ENCODE results near the gene DIAPH1.

DIAPH1 gene

GRCh38 chr5:141618804-141619554 lies at the start of gene DIAPH1:
Gene DIAPH1 (minus strand): TSS chr5:141619000. CDS start chr5:141618914, 86 bp downstream.
- DNase-seq (ENCODE audit: low spot score) = peak; percentile 97

GRCh38 chr5:141665995-141666940 lies 47.5 kb upstream of the DIAPH1 start:
- DNase-seq (ENCODE audit: low spot score) = no peak

GRCh38 chr5:141664733-141665461 lies 46.1 kb upstream of the DIAPH1 start:
- DNase-seq (ENCODE audit: low spot score) = peak; percentile 82

- DNase-seq (ENCODE audit: low spot score) = no peak
Observed at GRCh38 chr5:141663506-141663905, 44.7 kb upstream of the DIAPH1 start.

- no peak for DNase-seq (ENCODE audit: low spot score)
Observed at GRCh38 chr5:141662028-141662427, 43.2 kb upstream of the DIAPH1 start.

- DNase-seq (ENCODE audit: low spot score) = no peak
Observed at GRCh38 chr5:141657937-141658545, 39.2 kb upstream of the DIAPH1 start.

GRCh38 chr5:141657404-141657803 lies 38.6 kb upstream of the DIAPH1 start:
- DNase-seq (ENCODE audit: low spot score) = no peak

- DNase-seq (ENCODE audit: low spot score) = no peak
Observed at GRCh38 chr5:141656396-141656795, 37.6 kb upstream of the DIAPH1 start.

- no peak for DNase-seq (ENCODE audit: low spot score)
Observed at GRCh38 chr5:141655020-141655419, 36.2 kb upstream of the DIAPH1 start.

GRCh38 chr5:141654298-141654697 lies 35.5 kb upstream of the DIAPH1 start:
- DNase-seq (ENCODE audit: low spot score) = no peak

GRCh38 chr5:141651728-141652105 lies 32.9 kb upstream of the DIAPH1 start:
- no peak for DNase-seq (ENCODE audit: low spot score)

- DNase-seq (ENCODE audit: low spot score) = peak; percentile 94
Observed at GRCh38 chr5:141650851-141651727, 32.3 kb upstream of the DIAPH1 start, which contains the start of gene FCHSD1. Gene FCHSD1 (minus strand): TSS chr5:141651418. CDS start chr5:141651368, 50 bp downstream.

GRCh38 chr5:141649972-141650371 lies 31.2 kb upstream of the DIAPH1 start:
- no peak for DNase-seq (ENCODE audit: low spot score)

- no peak for DNase-seq (ENCODE audit: low spot score)
Observed at GRCh38 chr5:141649056-141649688, 30.4 kb upstream of the DIAPH1 start.

GRCh38 chr5:141647851-141648250 lies 29.1 kb upstream of the DIAPH1 start:
- no peak for DNase-seq (ENCODE audit: low spot score)

GRCh38 chr5:141647242-141647641 lies 28.4 kb upstream of the DIAPH1 start:
- DNase-seq (ENCODE audit: low spot score) = no peak

- DNase-seq (ENCODE audit: low spot score) = no peak
Observed at GRCh38 chr5:141646026-141646425, 27.2 kb upstream of the DIAPH1 start.

- no peak for DNase-seq (ENCODE audit: low spot score)
Observed at GRCh38 chr5:141641634-141642267, 23.0 kb upstream of the DIAPH1 start.

GRCh38 chr5:141640698-141641097 lies 21.9 kb upstream of the DIAPH1 start:
- no peak for DNase-seq (ENCODE audit: low spot score)

GRCh38 chr5:141640051-141640415 lies 21.2 kb upstream of the DIAPH1 start:
- no peak for DNase-seq (ENCODE audit: low spot score)
